Activated naive CD8-positive, alpha-beta T cell treated with anti-CD3 and anti-CD28 coated beads, Interleukin-2, amount 10 ng/mL, durations not matched to agents 7 days and 5 days (primary cell): ENCODE data around the gene CCKAR. TPM values are rescaled to one million over a fixed set of nuclear protein-coding genes. Genes with fewer than 3 reads are reported as not detected.

Source experiments
- ATAC-seq: fragments of 150-1000 bp; cut with Tn5 transposase; one replicate; pipeline ENCODE4 v1.10.0; 2021; ENCODE audit warnings: low read depth, moderate library complexity
- POLR2A ChIA-PET: fragments of 350-600 bp; sonication (Branson Sonifier 250); formaldehyde crosslinking; loops from one replicate; lab custom pipeline; 2021; ENCODE audit warnings: antibody characterized with exemption; lab: Charles Lee
- DNase-seq: peaks from one replicate; pipeline ENCODE4 v3.0.0; 2021
- H3K27ac Mint-ChIP-seq: one replicate; pipeline ENCODE4 v1.8.0; 2022; ENCODE audit warnings: mild to moderate bottlenecking, mixed read lengths
- H3K27me3 Mint-ChIP-seq: one replicate; pipeline ENCODE4 v1.8.0; 2022; ENCODE audit warnings: mild to moderate bottlenecking, moderate library complexity, mixed read lengths
- H3K36me3 Mint-ChIP-seq: one replicate; pipeline ENCODE4 v1.8.0; 2021; ENCODE audit warnings: mild to moderate bottlenecking, mixed read lengths
- H3K4me1 Mint-ChIP-seq: one replicate; pipeline ENCODE4 v1.8.0; 2021; ENCODE audit warnings: mixed read lengths
- H3K4me3 Mint-ChIP-seq: one replicate; pipeline ENCODE4 v1.8.0; 2022; ENCODE audit warnings: mild to moderate bottlenecking, moderate library complexity, mixed read lengths
- H3K9me3 Mint-ChIP-seq: one replicate; pipeline ENCODE4 v1.8.0; 2021; ENCODE audit warnings: mixed read lengths
- total RNA-seq, 2 experiments: library from RNA; stranded (reverse); gene quantifications; one replicate each; pipeline ENCODE4 v1.2.3, GENCODE V29; 2021

The CCKAR gene, protein sequence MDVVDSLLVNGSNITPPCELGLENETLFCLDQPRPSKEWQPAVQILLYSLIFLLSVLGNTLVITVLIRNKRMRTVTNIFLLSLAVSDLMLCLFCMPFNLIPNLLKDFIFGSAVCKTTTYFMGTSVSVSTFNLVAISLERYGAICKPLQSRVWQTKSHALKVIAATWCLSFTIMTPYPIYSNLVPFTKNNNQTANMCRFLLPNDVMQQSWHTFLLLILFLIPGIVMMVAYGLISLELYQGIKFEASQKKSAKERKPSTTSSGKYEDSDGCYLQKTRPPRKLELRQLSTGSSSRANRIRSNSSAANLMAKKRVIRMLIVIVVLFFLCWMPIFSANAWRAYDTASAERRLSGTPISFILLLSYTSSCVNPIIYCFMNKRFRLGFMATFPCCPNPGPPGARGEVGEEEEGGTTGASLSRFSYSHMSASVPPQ
- not detected for total RNA-seq

DNA sequence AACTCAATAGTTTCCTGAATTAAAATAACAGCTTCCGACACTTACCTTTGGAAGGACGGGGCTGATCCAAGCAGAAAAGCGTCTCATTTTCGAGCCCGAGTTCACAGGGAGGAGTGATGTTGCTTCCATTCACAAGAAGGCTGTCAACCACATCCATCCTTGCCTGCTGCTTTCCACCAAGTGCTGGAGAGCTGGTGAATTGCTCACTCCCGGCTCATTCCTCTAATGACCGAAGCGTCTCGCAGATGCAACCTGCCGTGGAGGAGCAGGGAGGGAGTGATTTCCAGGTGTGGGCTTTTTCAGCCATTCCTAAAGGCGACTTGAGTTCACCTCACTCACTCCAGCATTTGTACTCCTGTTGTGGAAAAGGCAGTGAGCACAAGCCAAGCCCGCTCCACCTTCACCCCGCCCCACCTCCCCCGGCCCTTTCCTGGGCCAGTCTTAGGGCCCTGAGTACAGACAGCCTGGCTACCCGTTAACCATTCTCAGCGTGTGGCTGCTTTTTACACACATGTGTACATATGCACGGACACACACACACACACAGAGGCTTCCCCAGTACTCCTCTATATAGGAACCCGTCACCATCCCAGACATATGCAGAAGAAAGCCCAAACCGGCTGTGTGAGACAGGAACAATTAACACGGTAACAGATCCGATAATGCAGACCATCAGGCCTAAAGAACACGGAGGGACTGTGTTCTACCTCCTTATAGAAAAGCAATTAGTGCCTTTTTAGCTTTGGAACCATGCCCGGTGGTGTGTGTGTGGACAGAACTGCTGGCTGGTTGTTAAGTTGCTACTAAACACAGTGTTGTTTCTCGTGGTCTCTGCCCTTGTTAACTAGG lies at the start of gene CCKAR:
Gene CCKAR, minus strand, starts transcription at position 374 of the 849 bp plus-strand sequence. Its CDS starts 217 bp downstream, at position 157.
- no peak within 1 kb of the TSS for H3K4me3 Mint-ChIP-seq
- H3K27me3 Mint-ChIP-seq, result peaks cover 16% of the 10 kb centered on the region
- H3K4me1 Mint-ChIP-seq, result no peaks in the 10 kb centered on the region
- H3K36me3 Mint-ChIP-seq, result no peaks in the 10 kb centered on the region
- POLR2A ChIA-PET, result no interaction called here
- H3K27ac Mint-ChIP-seq, result no peak within 1 kb of the TSS
- no peak for ATAC-seq
- H3K9me3 Mint-ChIP-seq, result no peaks in the 10 kb centered on the region
- DNase-seq, result no peak

DNA sequence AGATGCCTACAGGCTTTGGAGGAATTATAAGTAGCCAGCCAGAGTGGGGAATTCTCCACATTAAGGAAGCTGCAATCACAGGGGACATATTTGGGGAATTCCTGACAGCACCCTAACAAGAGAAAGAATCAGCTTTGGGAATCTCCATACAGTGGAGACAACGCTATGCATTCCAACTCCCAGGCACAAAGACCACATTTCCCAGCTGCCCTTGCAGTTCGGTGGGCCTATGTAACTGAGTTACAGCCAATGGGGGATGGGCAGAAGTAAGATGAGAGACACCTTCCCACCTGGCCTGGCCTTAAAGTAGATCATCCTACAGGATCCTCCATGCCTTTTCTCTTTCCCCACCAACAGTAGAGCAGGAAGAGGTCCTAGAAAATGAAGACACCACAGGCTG lies 43.4 kb upstream of the CCKAR start:
- POLR2A ChIA-PET, result no interaction called here
- DNase-seq, result no peak
- ATAC-seq, result no peak
- H3K4me3 Mint-ChIP-seq, result no peak overlapping the region
- H3K9me3 Mint-ChIP-seq, result no peaks in the 10 kb centered on the region
- no peaks in the 10 kb centered on the region for H3K4me1 Mint-ChIP-seq
- no peaks in the 10 kb centered on the region for H3K27me3 Mint-ChIP-seq
- H3K27ac Mint-ChIP-seq, result no peak overlapping the region
- H3K36me3 Mint-ChIP-seq, result no peaks in the 10 kb centered on the region

DNA sequence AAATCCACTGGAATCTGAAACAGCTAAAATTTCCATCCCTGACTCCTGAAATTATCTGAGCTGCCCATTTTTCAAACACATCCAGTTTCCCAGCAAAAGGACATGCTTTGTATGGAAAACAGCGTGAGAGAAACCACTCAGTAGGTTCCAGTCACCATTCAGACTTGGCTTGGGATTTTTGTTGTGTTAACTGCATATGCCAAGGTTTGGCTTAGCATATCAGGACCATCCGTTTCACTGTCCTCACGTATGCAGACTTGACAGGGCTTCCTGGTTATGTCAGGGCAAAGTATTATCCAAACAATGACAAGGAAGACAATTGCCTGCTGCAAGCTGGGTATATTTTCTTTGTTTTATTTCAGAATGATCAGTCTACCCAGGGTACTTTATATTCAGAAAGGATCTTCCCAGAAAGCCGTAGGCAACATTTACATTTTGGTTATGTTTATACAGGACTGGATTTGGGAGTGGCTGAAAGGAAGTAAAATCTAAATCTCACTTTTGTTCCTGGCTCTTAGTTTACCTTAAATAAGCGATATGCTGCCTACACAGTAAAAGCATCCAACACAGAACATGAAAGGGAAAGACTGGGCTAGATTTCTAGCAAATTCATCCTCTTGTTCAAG lies 41.3 kb upstream of the CCKAR start:
- Mint-ChIP-seq H3K9me3 (no peaks in the 10 kb centered on the region), H3K4me3 (no peak overlapping the region), H3K27me3 (no peaks in the 10 kb centered on the region), H3K4me1 (no peaks in the 10 kb centered on the region), H3K27ac (no peak overlapping the region), H3K36me3 (no peaks in the 10 kb centered on the region)
- ATAC-seq (no peak), DNase-seq (no peak)
- POLR2A ChIA-PET, result interaction anchor here (0.6 kb wide), 1 partner anchor 402 kb away, joined by 3 read pairs; no protein-coding TSS in a partner anchor

DNA sequence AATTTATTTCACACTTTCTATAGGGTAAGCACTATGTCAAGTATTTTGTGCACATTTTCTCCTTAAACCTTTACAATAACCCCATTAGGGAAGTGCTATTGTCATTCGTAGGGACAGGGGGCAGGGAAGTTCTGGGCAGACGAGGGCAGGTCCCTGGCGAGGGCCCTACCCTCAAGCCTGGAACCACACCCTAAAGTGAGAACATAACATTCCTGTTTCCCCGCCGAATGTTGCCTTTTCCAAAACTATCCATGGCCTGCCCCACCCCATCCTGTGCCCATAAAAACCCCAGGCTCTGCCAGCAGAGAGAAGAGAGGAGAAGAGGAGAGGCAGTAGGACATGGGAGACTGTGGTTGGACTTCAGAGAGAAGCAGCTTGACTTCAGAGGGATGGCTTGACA lies 39.8 kb upstream of the CCKAR start:
- Mint-ChIP-seq H3K9me3 (no peaks in the 10 kb centered on the region), H3K27me3 (peaks cover 2% of the 10 kb centered on the region)
- DNase-seq, result no peak

DNA sequence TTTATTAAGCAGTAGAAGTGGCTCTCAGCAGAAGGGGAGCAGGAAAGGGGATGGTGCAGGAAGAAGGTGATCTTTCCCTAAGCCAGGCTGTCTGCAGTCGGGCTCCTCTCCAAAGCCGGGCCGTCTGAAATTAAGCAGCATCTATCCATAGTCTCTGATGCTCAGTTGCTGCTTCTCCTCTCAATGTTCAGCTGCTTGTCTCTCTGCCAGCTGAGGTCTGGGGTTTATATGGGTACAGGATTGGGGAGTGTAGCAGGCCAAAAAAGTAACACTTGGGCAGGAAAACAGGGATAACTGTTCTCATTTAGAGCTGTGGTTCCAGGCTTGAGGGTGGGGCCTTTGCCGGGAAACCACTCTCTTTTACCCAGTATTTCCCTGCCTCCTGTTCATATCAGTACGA lies 39.2 kb upstream of the CCKAR start:
- Mint-ChIP-seq H3K4me1 (no peaks in the 10 kb centered on the region), H3K36me3 (no peaks in the 10 kb centered on the region), H3K9me3 (no peaks in the 10 kb centered on the region), H3K27ac (no peak overlapping the region), H3K27me3 (peaks cover 2% of the 10 kb centered on the region), H3K4me3 (no peak overlapping the region)
- ATAC-seq (no peak), DNase-seq (no peak)
- POLR2A ChIA-PET, result no interaction called here

More for the DNA sequence above, 39.8 kb upstream of the CCKAR start:
- POLR2A ChIA-PET, result no interaction called here
- no peak overlapping the region for H3K27ac Mint-ChIP-seq
- ATAC-seq, result no peak
- no peaks in the 10 kb centered on the region for H3K36me3 Mint-ChIP-seq
- no peaks in the 10 kb centered on the region for H3K4me1 Mint-ChIP-seq
- H3K4me3 Mint-ChIP-seq, result no peak overlapping the region

DNA sequence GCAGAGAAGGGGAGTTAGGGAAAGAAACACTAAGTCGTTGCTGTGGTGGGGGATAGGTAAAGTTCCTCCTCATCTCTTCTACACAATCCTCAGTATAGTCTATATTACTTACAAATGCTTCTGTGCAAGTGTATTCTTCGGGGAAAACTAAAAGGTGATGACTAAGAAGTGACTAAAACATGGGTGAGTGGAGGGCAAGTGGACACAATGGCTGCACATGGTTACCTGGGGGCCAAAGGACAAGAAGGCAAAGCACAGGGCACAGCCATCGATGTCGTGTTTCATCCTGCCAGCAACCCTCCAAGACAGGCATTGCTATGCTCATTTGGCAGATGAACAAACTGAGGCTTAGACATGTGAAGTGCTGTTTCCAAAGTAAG lies 35.5 kb upstream of the CCKAR start:
- no peak overlapping the region for H3K4me3 Mint-ChIP-seq
- H3K4me1 Mint-ChIP-seq, result no peaks in the 10 kb centered on the region
- ATAC-seq, result no peak
- peaks cover 8% of the 10 kb centered on the region for H3K27me3 Mint-ChIP-seq
- DNase-seq, result no peak
- H3K9me3 Mint-ChIP-seq, result no peaks in the 10 kb centered on the region
- POLR2A ChIA-PET, result no interaction called here
- no peak overlapping the region for H3K27ac Mint-ChIP-seq
- no peaks in the 10 kb centered on the region for H3K36me3 Mint-ChIP-seq

DNA sequence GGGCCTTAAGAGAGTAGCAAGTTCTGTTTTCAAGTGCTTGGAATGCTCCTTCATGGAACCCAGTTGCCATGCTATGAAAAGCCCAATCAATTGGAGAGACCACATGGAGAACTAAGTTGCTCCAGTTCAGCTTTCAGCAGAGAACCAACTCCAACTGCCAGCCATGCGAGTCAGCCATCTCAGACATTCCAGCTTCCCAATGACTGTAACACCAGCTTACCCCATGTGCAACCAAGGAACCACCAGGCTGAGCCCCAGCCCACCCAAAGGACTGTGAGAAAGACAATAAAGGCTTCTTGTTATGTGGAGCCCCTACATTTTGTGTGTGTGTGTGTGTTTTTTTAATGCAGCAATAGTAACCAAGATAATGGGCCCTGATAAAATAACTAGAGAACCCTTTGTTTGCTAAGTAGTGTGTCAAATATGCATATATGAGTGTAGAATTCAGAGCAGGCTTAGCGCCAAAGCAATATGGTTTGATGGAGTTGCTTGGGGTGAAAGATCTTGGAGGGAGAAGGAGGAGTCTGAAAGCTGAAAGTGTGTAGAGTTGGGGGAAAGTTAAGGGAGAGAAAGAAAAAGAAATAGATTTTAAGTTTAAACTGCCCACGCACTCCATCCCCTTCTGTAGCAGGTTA lies 35.0 kb upstream of the CCKAR start:
- ATAC-seq (no peak), DNase-seq (no peak)
- peaks cover 8% of the 10 kb centered on the region for H3K27me3 Mint-ChIP-seq
- no peaks in the 10 kb centered on the region for H3K4me1 Mint-ChIP-seq
- POLR2A ChIA-PET, result no interaction called here
- H3K9me3 Mint-ChIP-seq, result no peaks in the 10 kb centered on the region
- no peak overlapping the region for H3K4me3 Mint-ChIP-seq
- no peaks in the 10 kb centered on the region for H3K36me3 Mint-ChIP-seq
- H3K27ac Mint-ChIP-seq, result no peak overlapping the region

DNA sequence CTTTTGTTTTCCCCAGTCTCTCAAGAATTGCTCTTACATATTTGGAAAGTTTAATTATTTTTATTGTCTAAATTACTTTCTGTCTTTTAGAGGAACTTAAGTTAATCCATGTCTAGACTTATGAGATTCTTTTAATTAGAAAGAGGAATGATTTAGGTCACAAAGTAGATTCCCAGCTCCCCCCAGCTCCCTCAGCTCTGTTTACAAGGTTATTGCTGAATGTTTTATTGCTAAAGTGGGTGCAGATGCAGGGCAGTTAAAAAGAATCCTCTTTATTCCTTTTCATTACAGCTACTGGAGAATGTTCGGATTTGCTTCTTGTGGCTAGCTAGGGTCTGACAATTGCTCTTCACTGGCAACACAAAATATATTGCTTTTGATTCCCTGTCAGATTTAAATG lies 33.7 kb upstream of the CCKAR start:
- POLR2A ChIA-PET, result no interaction called here
- no peaks in the 10 kb centered on the region for H3K4me1 Mint-ChIP-seq
- H3K4me3 Mint-ChIP-seq, result no peak overlapping the region
- H3K36me3 Mint-ChIP-seq, result no peaks in the 10 kb centered on the region
- no peak overlapping the region for H3K27ac Mint-ChIP-seq
- no peaks in the 10 kb centered on the region for H3K9me3 Mint-ChIP-seq
- DNase-seq, result no peak
- H3K27me3 Mint-ChIP-seq, result peaks cover 8% of the 10 kb centered on the region
- ATAC-seq, result no peak

DNA sequence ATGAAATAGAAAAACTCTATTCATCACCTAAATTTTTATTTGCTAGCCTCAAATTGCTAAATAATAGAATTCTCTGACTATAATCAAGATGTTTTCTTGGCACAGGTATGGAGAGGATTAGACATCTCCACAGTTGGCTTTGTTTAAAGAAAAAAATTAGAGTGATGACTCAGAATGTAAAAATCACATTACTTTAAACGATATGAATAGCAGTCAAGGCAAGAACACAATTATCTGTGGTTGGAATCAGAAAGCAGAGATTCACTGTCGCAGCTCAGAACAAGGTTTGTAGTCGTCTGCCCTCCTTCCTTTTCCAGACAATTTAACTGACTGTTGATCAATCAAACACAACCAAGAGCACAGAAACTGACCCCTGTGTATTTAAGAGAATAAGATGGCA lies 32.2 kb upstream of the CCKAR start:
- no peak for DNase-seq
- H3K36me3 Mint-ChIP-seq, result no peaks in the 10 kb centered on the region
- H3K4me3 Mint-ChIP-seq, result no peak overlapping the region
- POLR2A ChIA-PET, result no interaction called here
- no peak overlapping the region for H3K27ac Mint-ChIP-seq
- no peak for ATAC-seq
- H3K4me1 Mint-ChIP-seq, result no peaks in the 10 kb centered on the region
- no peaks in the 10 kb centered on the region for H3K9me3 Mint-ChIP-seq
- H3K27me3 Mint-ChIP-seq, result peaks cover 8% of the 10 kb centered on the region

DNA sequence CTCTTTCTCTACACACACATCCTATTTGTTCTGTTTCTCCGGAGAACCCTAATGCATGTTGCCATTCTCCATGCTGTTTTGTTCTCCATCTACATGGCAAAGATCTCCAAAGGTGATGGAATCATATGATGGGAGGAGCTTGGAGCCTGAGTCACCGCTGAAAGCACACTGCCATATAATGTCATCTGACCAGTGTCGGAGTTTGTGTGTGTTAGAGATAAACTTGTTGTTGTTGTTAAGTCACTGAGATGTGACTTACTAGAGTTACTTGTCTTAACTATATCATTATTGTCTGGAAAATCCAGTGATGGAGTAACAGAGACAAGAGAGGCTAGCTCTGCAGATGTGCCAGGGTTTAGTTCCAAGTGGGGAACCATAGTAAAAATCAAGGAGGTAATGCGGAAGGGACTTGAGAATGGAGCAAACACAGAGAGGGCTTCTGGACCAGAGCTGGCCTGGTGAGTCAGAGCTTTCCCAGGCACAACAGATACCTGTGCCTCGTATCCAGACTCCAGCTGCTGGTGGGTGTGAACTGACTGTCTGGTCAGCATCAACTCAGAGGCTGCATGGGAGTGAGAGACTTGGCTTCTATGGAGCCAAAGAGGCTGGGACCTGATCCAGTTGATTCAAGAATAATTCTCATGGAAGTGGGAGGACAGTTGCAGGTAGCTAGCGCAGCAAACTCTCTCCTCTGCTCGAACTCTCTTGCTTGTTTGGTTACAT lies 30.6 kb upstream of the CCKAR start:
- H3K27ac Mint-ChIP-seq, result no peak overlapping the region
- H3K9me3 Mint-ChIP-seq, result no peaks in the 10 kb centered on the region
- POLR2A ChIA-PET, result no interaction called here

DNA sequence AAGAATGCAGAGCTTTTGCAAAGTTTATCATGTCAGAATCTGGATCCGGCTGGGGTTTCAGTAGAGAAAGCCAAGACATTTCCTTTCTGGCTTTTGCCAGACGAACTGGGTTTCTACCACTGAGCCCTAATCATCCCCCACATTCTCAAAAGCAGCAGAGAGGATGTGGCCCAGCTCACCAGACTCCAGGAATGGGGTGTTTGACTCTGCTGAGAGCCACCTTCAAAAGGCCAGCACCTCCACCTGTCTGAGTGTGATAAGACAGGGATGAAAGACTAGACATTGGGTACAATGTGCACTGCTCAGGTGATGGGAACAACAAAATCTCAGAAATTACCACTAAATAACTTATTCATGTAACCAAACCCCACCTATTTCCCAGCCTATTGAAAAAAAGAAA lies 25.7 kb upstream of the CCKAR start:
- Mint-ChIP-seq H3K27ac (no peak overlapping the region), H3K4me1 (no peaks in the 10 kb centered on the region), H3K4me3 (no peak overlapping the region), H3K27me3 (peaks cover 3% of the 10 kb centered on the region), H3K36me3 (no peaks in the 10 kb centered on the region), H3K9me3 (no peaks in the 10 kb centered on the region)
- no peak for ATAC-seq
- no peak for DNase-seq
- POLR2A ChIA-PET, result no interaction called here

More for the DNA sequence above, 30.6 kb upstream of the CCKAR start:
- Mint-ChIP-seq H3K36me3 (no peaks in the 10 kb centered on the region), H3K27me3 (peaks cover 6% of the 10 kb centered on the region), H3K4me3 (no peak overlapping the region), H3K4me1 (no peaks in the 10 kb centered on the region)
- no peak for DNase-seq
- ATAC-seq, result no peak

DNA sequence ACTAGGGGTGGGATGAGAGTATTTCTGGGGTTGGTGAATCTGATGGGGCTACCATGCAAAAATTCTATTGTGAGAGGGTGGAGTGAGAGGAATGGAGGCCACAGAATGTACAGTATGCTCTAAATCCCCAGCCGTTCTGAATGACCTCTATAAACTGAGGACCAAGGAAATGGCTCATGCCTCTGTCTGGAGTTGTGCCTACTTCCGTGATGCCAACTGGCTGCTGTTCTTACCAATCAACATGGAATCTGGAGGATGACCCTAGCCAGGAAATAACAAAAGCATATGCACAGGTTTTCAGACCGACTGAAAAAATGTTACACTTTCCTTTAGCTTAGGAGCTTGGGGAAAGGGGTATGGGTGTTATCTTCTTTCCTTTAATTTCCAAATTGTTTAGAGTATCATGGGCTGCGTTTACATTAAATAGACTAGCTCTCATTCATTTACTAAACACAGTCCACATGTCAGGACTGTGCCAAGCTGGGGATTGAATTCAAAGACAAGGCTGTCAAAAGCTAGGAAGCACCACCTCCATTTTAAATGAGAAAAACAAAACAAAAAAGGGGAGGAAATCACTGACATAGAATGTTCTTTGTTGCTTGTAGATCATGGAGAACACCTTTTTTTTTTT lies 20.2 kb upstream of the CCKAR start:
- no peaks in the 10 kb centered on the region for H3K36me3 Mint-ChIP-seq
- no peak for DNase-seq
- H3K4me1 Mint-ChIP-seq, result no peaks in the 10 kb centered on the region
- H3K27ac Mint-ChIP-seq, result no peak overlapping the region
- H3K9me3 Mint-ChIP-seq, result peaks cover 2% of the 10 kb centered on the region
- no peak for ATAC-seq
- peaks cover 3% of the 10 kb centered on the region for H3K27me3 Mint-ChIP-seq
- POLR2A ChIA-PET, result interaction anchor here (0.6 kb wide), 1 partner anchor 494 kb away, joined by 3 read pairs; no protein-coding TSS in a partner anchor
- no peak overlapping the region for H3K4me3 Mint-ChIP-seq
